ENCODE data around the gene SEMG1.

SEMG1 gene

DNA sequence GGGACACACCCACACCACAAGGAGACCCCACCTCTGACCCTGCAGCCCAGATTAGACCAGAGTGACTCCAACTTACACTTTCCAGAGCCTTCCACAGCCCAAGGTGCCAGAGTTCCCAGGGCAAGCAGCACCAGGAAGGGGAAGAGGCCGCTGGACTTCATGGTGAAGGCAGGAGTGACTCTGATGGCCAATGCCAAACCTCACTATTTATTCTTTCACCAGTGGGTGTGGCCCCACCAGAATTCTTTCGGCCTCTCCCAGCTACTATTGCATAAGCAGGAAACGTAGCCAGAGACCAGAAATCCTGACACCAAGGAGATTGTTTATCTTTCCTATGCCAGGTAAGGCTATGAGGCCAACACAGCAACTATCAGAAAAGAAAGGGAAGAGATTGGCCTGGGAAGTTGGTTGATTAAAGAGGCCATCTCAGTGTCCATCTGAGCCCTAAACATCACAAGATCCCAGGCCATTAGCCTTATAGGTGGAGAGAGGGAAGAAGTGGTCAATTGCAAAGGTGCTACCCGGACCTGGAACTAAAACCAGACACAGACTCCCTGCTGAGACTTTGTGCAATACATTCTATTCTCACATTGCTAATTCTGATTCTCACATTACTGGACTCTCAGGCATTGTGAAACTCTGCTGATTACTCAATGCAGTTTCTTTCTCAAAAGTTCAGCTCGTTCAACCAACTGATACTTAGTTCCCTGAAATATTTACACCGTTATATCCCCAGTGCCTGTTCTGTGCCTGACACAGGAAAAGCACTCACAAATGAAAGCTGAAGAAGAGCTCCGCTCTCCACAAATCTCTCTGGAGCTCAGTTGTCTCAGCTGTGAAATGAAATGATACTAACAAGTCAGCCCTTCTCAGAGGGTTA lies 47.8 kb downstream of the SEMG1 start, which contains the start of gene SLPI:
SLPI (minus strand) TSS at position 182 of the 880 bp plus-strand sequence; CDS start at position 161, 21 bp downstream.
- Histone ChIP-seq H3K36me3 (no peaks in the 10 kb centered on the region), H3K27me3 (ENCODE audit: insufficient read depth, low read depth, severe bottlenecking) (no peaks in the 10 kb centered on the region), H3K4me3 (ENCODE audit: low read depth, low read length) (no peak within 1 kb of the TSS), H3K27ac (no peak within 1 kb of the TSS), H3K9me3 (ENCODE audit: severe bottlenecking) (no peaks in the 10 kb centered on the region)
- TF ChIP-seq, protein P1, sequence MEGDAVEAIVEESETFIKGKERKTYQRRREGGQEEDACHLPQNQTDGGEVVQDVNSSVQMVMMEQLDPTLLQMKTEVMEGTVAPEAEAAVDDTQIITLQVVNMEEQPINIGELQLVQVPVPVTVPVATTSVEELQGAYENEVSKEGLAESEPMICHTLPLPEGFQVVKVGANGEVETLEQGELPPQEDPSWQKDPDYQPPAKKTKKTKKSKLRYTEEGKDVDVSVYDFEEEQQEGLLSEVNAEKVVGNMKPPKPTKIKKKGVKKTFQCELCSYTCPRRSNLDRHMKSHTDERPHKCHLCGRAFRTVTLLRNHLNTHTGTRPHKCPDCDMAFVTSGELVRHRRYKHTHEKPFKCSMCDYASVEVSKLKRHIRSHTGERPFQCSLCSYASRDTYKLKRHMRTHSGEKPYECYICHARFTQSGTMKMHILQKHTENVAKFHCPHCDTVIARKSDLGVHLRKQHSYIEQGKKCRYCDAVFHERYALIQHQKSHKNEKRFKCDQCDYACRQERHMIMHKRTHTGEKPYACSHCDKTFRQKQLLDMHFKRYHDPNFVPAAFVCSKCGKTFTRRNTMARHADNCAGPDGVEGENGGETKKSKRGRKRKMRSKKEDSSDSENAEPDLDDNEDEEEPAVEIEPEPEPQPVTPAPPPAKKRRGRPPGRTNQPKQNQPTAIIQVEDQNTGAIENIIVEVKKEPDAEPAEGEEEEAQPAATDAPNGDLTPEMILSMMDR (IDR thresholded peaks at IDR 0.05; ENCODE audit: low read depth, low read length) = no peak
- DNase-seq = no peak

DNA sequence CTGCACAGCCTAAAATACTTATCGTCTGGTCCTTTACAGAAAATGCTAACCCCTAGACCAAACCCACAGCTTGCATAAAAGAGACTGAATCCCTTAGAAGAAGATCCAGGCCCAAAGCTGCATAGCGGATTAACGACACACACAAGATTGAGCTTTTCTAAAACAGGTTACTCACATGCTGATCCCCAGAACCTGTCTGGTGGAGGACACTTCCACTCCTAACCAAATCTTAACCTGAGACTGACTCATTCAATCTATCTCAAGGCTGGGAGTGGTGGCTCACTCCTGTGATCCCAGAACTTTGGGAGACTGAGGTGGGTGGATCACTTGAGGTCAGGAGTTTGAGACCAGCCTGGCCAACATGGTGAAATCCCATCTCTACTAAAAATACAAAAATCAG lies 50.3 kb downstream of the SEMG1 start:
- H3K36me3 ChIP-seq = no peaks in the 10 kb centered on the region
- H3K4me3 ChIP-seq (ENCODE audit: low read depth, low read length) = no peak overlapping the region
- TF ChIP-seq, protein P1 (IDR thresholded peaks at IDR 0.05; ENCODE audit: low read depth, low read length) = no peak
- H3K9me3 ChIP-seq (ENCODE audit: severe bottlenecking) = no peaks in the 10 kb centered on the region
- no peaks in the 10 kb centered on the region for H3K27me3 ChIP-seq (ENCODE audit: insufficient read depth, low read depth, severe bottlenecking)
- no peak for DNase-seq
- H3K27ac ChIP-seq = no peak overlapping the region

DNA sequence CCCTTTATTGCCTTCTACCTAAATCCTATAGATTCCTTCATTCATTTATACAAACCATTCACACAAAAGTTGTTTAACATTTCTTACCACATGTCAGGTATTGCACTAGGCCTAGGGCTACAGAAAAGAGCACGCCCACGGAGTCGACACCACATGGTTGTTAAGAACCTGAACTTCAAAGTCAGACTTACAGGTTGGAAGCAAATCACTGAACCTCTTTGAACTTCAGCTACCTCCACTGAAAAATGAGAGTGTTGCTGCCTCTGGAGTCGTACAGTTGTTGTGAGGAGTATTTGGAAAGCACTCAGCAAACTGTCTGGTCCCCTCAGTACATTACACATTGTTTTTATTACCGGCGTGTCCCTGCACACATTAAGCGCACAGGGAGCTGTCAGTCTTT lies 50.9 kb downstream of the SEMG1 start:
- Histone ChIP-seq H3K36me3 (no peaks in the 10 kb centered on the region), H3K4me3 (ENCODE audit: low read depth, low read length) (no peak overlapping the region), H3K9me3 (ENCODE audit: severe bottlenecking) (no peaks in the 10 kb centered on the region), H3K27ac (no peak overlapping the region), H3K27me3 (ENCODE audit: insufficient read depth, low read depth, severe bottlenecking) (no peaks in the 10 kb centered on the region)
- TF ChIP-seq, protein P1 (IDR thresholded peaks at IDR 0.05; ENCODE audit: low read depth, low read length) = no peak
- DNase-seq = no peak

DNA sequence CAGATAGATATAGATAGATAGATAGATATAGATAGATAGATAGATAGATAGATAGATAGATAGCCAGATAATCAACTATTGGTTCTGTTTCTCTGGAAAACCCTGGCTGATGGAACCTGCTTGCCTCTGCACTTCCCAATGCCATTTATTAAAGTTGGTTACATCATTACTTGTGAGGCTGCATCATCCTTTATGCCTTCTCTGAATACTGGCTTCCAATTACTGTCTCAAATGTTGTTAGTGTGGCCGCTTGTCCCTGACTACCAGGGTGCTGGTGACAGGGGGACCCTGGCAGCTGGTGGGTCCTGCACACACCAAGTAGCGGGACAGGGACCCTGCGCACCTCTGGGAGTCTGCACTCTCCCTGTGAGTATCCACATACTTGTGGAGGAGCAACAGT lies 51.4 kb downstream of the SEMG1 start:
- Histone ChIP-seq H3K27ac (no peak overlapping the region), H3K4me3 (ENCODE audit: low read depth, low read length) (no peak overlapping the region), H3K36me3 (no peaks in the 10 kb centered on the region), H3K9me3 (ENCODE audit: severe bottlenecking) (no peaks in the 10 kb centered on the region), H3K27me3 (ENCODE audit: insufficient read depth, low read depth, severe bottlenecking) (no peaks in the 10 kb centered on the region)
- TF ChIP-seq, protein P1 (IDR thresholded peaks at IDR 0.05; ENCODE audit: low read depth, low read length) = no peak
- no peak for DNase-seq

DNA sequence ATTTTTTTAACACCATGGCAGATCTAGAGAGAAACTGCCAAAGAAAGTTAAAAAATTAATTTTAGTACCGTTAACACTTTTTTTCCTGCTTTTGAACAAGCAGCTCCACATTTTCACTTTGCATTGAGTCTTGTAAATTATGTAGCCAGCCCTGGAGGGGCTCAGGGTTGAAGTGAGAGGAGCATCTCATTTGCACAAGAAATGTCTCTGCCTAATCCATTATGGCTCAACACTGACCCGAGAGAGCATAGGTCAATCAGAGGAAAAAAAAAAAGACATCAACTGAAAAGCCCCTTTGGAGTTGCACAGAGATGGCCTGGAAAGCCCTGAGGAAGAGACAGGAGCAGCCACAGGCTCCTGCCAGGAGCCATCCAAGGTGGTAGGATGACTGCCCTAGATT lies 51.8 kb downstream of the SEMG1 start:
- no peak for DNase-seq
- no peaks in the 10 kb centered on the region for H3K36me3 ChIP-seq
- no peaks in the 10 kb centered on the region for H3K27me3 ChIP-seq (ENCODE audit: insufficient read depth, low read depth, severe bottlenecking)
- H3K9me3 ChIP-seq (ENCODE audit: severe bottlenecking) = no peaks in the 10 kb centered on the region
- H3K27ac ChIP-seq = no peak overlapping the region
- H3K4me3 ChIP-seq (ENCODE audit: low read depth, low read length) = no peak overlapping the region
- TF ChIP-seq, protein P1 (IDR thresholded peaks at IDR 0.05; ENCODE audit: low read depth, low read length) = no peak
